ENCODE results near the gene GSDMA. TPM values are rescaled to one million over a fixed set of nuclear protein-coding genes. Genes with fewer than 3 reads are reported as not detected.

GSDMA gene
- total RNA-seq, 1 donor from 2014 or later: not detected

DNA sequence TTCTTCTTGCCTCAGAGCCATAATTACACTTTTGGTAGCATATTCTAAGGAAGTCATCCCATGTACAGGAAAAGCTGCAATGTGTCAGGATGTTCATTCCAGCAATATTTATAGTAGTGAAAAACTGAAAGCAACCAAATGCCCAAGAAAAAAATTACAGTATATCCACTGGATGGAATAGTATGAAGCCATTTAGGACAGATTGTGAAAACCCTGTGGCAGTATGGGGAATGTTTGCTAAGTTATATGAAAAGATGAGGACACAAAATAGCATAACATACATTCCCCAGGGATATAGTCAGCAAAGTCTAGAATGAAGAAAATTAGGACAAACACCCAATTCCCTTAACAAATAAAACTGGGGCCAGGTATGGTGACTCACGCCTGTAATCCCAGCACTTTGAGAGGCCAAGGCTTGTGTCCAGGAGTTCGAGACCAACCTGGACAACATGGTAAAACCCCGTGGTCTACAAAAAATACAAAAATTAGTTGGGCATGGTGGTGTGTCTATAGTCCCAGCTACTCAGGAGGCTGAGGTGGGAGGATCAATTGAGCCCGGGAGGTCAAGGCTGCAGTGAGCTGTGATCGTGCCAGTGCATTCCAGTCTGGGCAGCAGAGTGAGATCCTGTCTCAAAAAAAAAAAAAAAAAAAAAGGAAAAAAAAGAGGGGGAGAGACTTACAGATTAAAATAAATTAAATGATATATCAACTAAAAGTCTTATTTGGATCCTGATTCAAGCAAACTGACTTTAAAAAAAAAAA, 33.0 kb upstream of the GSDMA start:
- Mint-ChIP-seq H3K27ac (ENCODE audit: unreplicated experiment) (peak overlapping the region; percentile 93), H3K27me3 (ENCODE audit: low read depth, unreplicated experiment) (no peaks in the 10 kb centered on the region), H3K36me3 (ENCODE audit: low read depth, unreplicated experiment) (peaks cover 2% of the 10 kb centered on the region), H3K4me1 (ENCODE audit: low read depth, unreplicated experiment) (peaks cover 28% of the 10 kb centered on the region), H3K4me3 (ENCODE audit: unreplicated experiment) (no peak overlapping the region), H3K9me3 (ENCODE audit: unreplicated experiment) (no peaks in the 10 kb centered on the region)
- peaks cover 43% of the 10 kb centered on the region for H3K4me1 ChIP-seq (ENCODE audit: insufficient read depth, low read length)
- no peak for FAIRE-seq
- peak overlapping the region; percentile 100 for H3K4me2 ChIP-seq (ENCODE audit: low read length)
- no peak for TF ChIP-seq EZH2 (IDR thresholded peaks at IDR 0.05; ENCODE audit: insufficient read depth, low read length)
- TF ChIP-seq, protein P1, sequence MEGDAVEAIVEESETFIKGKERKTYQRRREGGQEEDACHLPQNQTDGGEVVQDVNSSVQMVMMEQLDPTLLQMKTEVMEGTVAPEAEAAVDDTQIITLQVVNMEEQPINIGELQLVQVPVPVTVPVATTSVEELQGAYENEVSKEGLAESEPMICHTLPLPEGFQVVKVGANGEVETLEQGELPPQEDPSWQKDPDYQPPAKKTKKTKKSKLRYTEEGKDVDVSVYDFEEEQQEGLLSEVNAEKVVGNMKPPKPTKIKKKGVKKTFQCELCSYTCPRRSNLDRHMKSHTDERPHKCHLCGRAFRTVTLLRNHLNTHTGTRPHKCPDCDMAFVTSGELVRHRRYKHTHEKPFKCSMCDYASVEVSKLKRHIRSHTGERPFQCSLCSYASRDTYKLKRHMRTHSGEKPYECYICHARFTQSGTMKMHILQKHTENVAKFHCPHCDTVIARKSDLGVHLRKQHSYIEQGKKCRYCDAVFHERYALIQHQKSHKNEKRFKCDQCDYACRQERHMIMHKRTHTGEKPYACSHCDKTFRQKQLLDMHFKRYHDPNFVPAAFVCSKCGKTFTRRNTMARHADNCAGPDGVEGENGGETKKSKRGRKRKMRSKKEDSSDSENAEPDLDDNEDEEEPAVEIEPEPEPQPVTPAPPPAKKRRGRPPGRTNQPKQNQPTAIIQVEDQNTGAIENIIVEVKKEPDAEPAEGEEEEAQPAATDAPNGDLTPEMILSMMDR (IDR thresholded peaks at IDR 0.05; ENCODE audit: insufficient read depth, low read depth, low read length): no peak
- H3K27ac ChIP-seq (ENCODE audit: low read depth, low read length): peak overlapping the region; percentile 98
- H3K27me3 ChIP-seq (ENCODE audit: insufficient read depth, low read length): no peaks in the 10 kb centered on the region
- peaks cover 20% of the 10 kb centered on the region for H4K20me1 ChIP-seq (ENCODE audit: insufficient read depth, low read length)
- H3K4me3 ChIP-seq (ENCODE audit: insufficient read depth, low read depth, low read length): no peak overlapping the region
- H2AFZ ChIP-seq (ENCODE audit: low read depth, low read length): no peak overlapping the region
- peak; percentile 89 for DNase-seq (ENCODE audit: low read depth)
- H3K9me3 ChIP-seq (ENCODE audit: insufficient read depth, low read depth, low read length): no peaks in the 10 kb centered on the region
- no peaks in the 10 kb centered on the region for H3K36me3 ChIP-seq (ENCODE audit: insufficient read depth, low read length)
- peak overlapping the region; percentile 82 for H3K9ac ChIP-seq (ENCODE audit: low read length)
- H3K79me2 ChIP-seq (ENCODE audit: insufficient read depth, low read length): peaks cover 23% of the 10 kb centered on the region

DNA sequence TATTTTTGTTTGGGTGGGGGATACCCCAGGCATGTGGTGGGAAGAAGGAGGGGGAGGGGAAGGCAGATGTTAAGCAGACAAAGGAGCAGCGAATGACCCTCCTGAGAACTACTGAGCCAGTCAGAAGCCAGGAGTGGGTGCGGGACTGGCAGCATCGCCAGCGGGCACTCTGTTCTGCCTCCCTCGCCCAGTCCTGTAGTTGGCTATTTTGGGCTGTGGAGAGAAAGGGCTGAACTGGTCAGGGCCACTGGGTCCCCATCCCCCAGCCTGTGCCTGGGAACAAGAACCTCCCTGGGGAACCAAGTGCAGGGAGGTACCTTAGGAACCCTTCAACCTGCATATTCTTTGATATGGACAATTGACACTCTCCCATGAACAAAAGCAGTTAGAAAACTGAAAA, 28.9 kb upstream of the GSDMA start:
- Histone ChIP-seq H3K36me3 (ENCODE audit: insufficient read depth, low read length) (no peaks in the 10 kb centered on the region), H3K4me3 (ENCODE audit: insufficient read depth, low read depth, low read length) (no peak overlapping the region), H3K9ac (ENCODE audit: low read length) (no peak overlapping the region), H4K20me1 (ENCODE audit: insufficient read depth, low read length) (no peaks in the 10 kb centered on the region), H3K27ac (ENCODE audit: low read depth, low read length) (no peak overlapping the region), H3K4me1 (ENCODE audit: insufficient read depth, low read length) (peaks cover 18% of the 10 kb centered on the region), H3K9me3 (ENCODE audit: insufficient read depth, low read depth, low read length) (no peaks in the 10 kb centered on the region), H3K4me2 (ENCODE audit: low read length) (no peak overlapping the region), H3K79me2 (ENCODE audit: insufficient read depth, low read length) (no peaks in the 10 kb centered on the region), H2AFZ (ENCODE audit: low read depth, low read length) (no peak overlapping the region), H3K27me3 (ENCODE audit: insufficient read depth, low read length) (no peaks in the 10 kb centered on the region)
- Mint-ChIP-seq H3K36me3 (ENCODE audit: low read depth, unreplicated experiment) (peaks cover 1% of the 10 kb centered on the region), H3K27ac (ENCODE audit: unreplicated experiment) (no peak overlapping the region), H3K27me3 (ENCODE audit: low read depth, unreplicated experiment) (peaks cover 2% of the 10 kb centered on the region), H3K4me3 (ENCODE audit: unreplicated experiment) (no peak overlapping the region), H3K4me1 (ENCODE audit: low read depth, unreplicated experiment) (peaks cover 19% of the 10 kb centered on the region), H3K9me3 (ENCODE audit: unreplicated experiment) (no peaks in the 10 kb centered on the region)
- DNase-seq (ENCODE audit: low read depth) (no peak), FAIRE-seq (no peak)
- TF ChIP-seq EZH2 (IDR thresholded peaks at IDR 0.05; ENCODE audit: insufficient read depth, low read length): no peak
- TF ChIP-seq, protein P1 (IDR thresholded peaks at IDR 0.05; ENCODE audit: insufficient read depth, low read depth, low read length): no peak

GRCh38 chr17:39934324-39934723, 28.5 kb upstream of the GSDMA start:
- H3K27ac ChIP-seq (ENCODE audit: low read depth, low read length): no peak overlapping the region
- Mint-ChIP-seq H3K27ac (ENCODE audit: unreplicated experiment) (no peak overlapping the region), H3K27me3 (ENCODE audit: low read depth, unreplicated experiment) (peaks cover 2% of the 10 kb centered on the region), H3K4me3 (ENCODE audit: unreplicated experiment) (no peak overlapping the region), H3K36me3 (ENCODE audit: low read depth, unreplicated experiment) (peaks cover 1% of the 10 kb centered on the region), H3K4me1 (ENCODE audit: low read depth, unreplicated experiment) (peaks cover 18% of the 10 kb centered on the region), H3K9me3 (ENCODE audit: unreplicated experiment) (no peaks in the 10 kb centered on the region)
- FAIRE-seq (no peak), DNase-seq (ENCODE audit: low read depth) (no peak)
- H3K4me2 ChIP-seq (ENCODE audit: low read length): no peak overlapping the region
- no peaks in the 10 kb centered on the region for H3K36me3 ChIP-seq (ENCODE audit: insufficient read depth, low read length)
- TF ChIP-seq EZH2 (IDR thresholded peaks at IDR 0.05; ENCODE audit: insufficient read depth, low read length): no peak
- TF ChIP-seq, protein P1 (IDR thresholded peaks at IDR 0.05; ENCODE audit: insufficient read depth, low read depth, low read length): no peak
- H3K4me3 ChIP-seq (ENCODE audit: insufficient read depth, low read depth, low read length): no peak overlapping the region
- no peaks in the 10 kb centered on the region for H3K79me2 ChIP-seq (ENCODE audit: insufficient read depth, low read length)
- no peak overlapping the region for H2AFZ ChIP-seq (ENCODE audit: low read depth, low read length)
- no peaks in the 10 kb centered on the region for H4K20me1 ChIP-seq (ENCODE audit: insufficient read depth, low read length)
- no peak overlapping the region for H3K9ac ChIP-seq (ENCODE audit: low read length)
- peaks cover 20% of the 10 kb centered on the region for H3K4me1 ChIP-seq (ENCODE audit: insufficient read depth, low read length)
- no peaks in the 10 kb centered on the region for H3K27me3 ChIP-seq (ENCODE audit: insufficient read depth, low read length)
- H3K9me3 ChIP-seq (ENCODE audit: insufficient read depth, low read depth, low read length): no peaks in the 10 kb centered on the region

Data from astrocyte (in vitro differentiated cells and primary cell).